Astrocyte (in vitro differentiated cells and primary cell): Measurements from ENCODE around the gene EDA.

Experiments
- EZH2 ChIP-seq: IDR thresholded peaks from 2 replicates; pipeline ENCODE4 v1.6.1; 2012; ENCODE audit warnings: mild to moderate bottlenecking, low read length, inconsistent platforms; ENCODE audit not compliant: insufficient read depth
- TF ChIP-seq, protein P1 (sequence below): IDR thresholded peaks from 2 replicates; pipeline ENCODE4 v1.5.1; 2011; ENCODE audit warnings: low read depth, mild to moderate bottlenecking, inconsistent platforms, low read length, moderate library complexity; ENCODE audit not compliant: insufficient read depth

- TF ChIP-seq, protein P1, sequence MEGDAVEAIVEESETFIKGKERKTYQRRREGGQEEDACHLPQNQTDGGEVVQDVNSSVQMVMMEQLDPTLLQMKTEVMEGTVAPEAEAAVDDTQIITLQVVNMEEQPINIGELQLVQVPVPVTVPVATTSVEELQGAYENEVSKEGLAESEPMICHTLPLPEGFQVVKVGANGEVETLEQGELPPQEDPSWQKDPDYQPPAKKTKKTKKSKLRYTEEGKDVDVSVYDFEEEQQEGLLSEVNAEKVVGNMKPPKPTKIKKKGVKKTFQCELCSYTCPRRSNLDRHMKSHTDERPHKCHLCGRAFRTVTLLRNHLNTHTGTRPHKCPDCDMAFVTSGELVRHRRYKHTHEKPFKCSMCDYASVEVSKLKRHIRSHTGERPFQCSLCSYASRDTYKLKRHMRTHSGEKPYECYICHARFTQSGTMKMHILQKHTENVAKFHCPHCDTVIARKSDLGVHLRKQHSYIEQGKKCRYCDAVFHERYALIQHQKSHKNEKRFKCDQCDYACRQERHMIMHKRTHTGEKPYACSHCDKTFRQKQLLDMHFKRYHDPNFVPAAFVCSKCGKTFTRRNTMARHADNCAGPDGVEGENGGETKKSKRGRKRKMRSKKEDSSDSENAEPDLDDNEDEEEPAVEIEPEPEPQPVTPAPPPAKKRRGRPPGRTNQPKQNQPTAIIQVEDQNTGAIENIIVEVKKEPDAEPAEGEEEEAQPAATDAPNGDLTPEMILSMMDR: no peak
- TF ChIP-seq EZH2: no peak
Measured at GRCh38 chrX:69876221-69876620, 260.3 kb downstream of the EDA start.
